PC-9 (cell line): ENCODE measurements around the gene LRMDA. TPM values are rescaled to one million over a fixed set of nuclear protein-coding genes. Genes with fewer than 3 reads are reported as not detected.

Experiments
- BruUV-seq: library from RNA; stranded (reverse); fragments of 400-500 nt; replicated peaks from 2 replicates; lab custom pipeline; 2021; lab: Mats Ljungman, UMichigan
- CTCF ChIA-PET: fragments of 300-600 bp; sonication (Branson Sonifier 250); formaldehyde crosslinking; loops from one replicate; lab custom pipeline; 2022; ENCODE audit warnings: antibody characterized with exemption; lab: Charles Lee
- POLR2A ChIA-PET: fragments of 300-600 bp; sonication (Branson Sonifier 250); formaldehyde crosslinking; loops from one replicate; lab custom pipeline; 2022; ENCODE audit warnings: antibody characterized with exemption; ENCODE audit not compliant: unreplicated experiment; lab: Charles Lee
- DNase-seq, 2 experiments: peaks; one replicate each; pipeline versions ENCODE4 v3.0.0 to v3.0.0-alpha.2; 2015 to 2022; ENCODE audit warnings: mixed read lengths in 1 of 2
- H2AFZ ChIP-seq: fragments of 200-600 bp; sonication (generic); 2 replicates; pipeline ENCODE4 v1.8.1; 2017; ENCODE audit warnings: antibody characterized with exemption
- H3F3A ChIP-seq: fragments of 200-600 bp; sonication (generic); 2 replicates; pipeline ENCODE4 v1.8.1; 2017; ENCODE audit warnings: antibody characterized with exemption, mild to moderate bottlenecking, low read depth; ENCODE audit not compliant: insufficient read depth
- H3K27ac ChIP-seq: fragments of 200-600 bp; sonication (generic); 2 replicates; pipeline ENCODE4 v1.6.1; 2016; ENCODE audit warnings: mixed run types
- H3K27me3 ChIP-seq: fragments of 200-600 bp; sonication (generic); 2 replicates; pipeline ENCODE4 v1.6.1; 2016; ENCODE audit warnings: low read depth, mixed run types; ENCODE audit not compliant: insufficient read depth
- H3K36me3 ChIP-seq: fragments of 200-600 bp; sonication (generic); 2 replicates; pipeline ENCODE4 v1.6.1; 2016; ENCODE audit warnings: low read depth, mixed run types
- H3K4me1 ChIP-seq: fragments of 200-600 bp; sonication (generic); replicated peaks from 2 replicates; pipeline ENCODE4 v1.6.1; 2016; ENCODE audit warnings: mixed run types; ENCODE audit not compliant: insufficient read depth
- H3K4me2 ChIP-seq: fragments of 200-600 bp; sonication (generic); 2 replicates; pipeline ENCODE4 v1.6.1; 2017; ENCODE audit warnings: mixed run types
- H3K4me3 ChIP-seq: fragments of 200-600 bp; sonication (generic); 2 replicates; pipeline ENCODE4 v1.6.1; 2016; ENCODE audit warnings: mixed run types
- H3K79me2 ChIP-seq: fragments of 200-600 bp; sonication (generic); 2 replicates; pipeline ENCODE4 v1.6.1; 2017; ENCODE audit warnings: low read depth, mixed run types
- H3K9me2 ChIP-seq: fragments of 200-600 bp; sonication (generic); 2 replicates; pipeline ENCODE4 v1.8.1; 2017; ENCODE audit warnings: mild to moderate bottlenecking; ENCODE audit not compliant: insufficient read depth
- H3K9me3 ChIP-seq: fragments of 200-600 bp; sonication (generic); 2 replicates; pipeline ENCODE4 v1.8.1; 2016; ENCODE audit warnings: low read depth; ENCODE audit not compliant: insufficient read depth
- H4K20me1 ChIP-seq: fragments of 200-600 bp; sonication (generic); 2 replicates; pipeline ENCODE4 v1.8.1; 2017; ENCODE audit not compliant: insufficient read depth
- EZH2 ChIP-seq: fragments of 200-600 bp; sonication (generic); IDR thresholded peaks from 2 replicates; pipeline ENCODE4 v1.8.0; 2017; ENCODE audit warnings: antibody characterized with exemption, low read depth
- intact Hi-C: fragments of 100-400 bp; cut with micrococcal nuclease; formaldehyde crosslinking; loops from one replicate; pipeline ENCODE4 v1.10.0; 2022; ENCODE audit not compliant: unreplicated experiment
- total RNA-seq: library from RNA; stranded (reverse); gene quantifications from 2 replicates; pipeline ENCODE4 v1.2.3, GENCODE V29; 2021
- TF ChIP-seq, protein P1 (sequence below): fragments of 200-600 bp; sonication (generic); conservative IDR thresholded peaks from 2 replicates; pipeline ENCODE4 v1.6.1; 2017; ENCODE audit warnings: mixed run types, antibody characterized with exemption, mild to moderate bottlenecking, moderate library complexity

Gene LRMDA
- total RNA-seq, 1 experiment from 2014 or later: not detected

DNA sequence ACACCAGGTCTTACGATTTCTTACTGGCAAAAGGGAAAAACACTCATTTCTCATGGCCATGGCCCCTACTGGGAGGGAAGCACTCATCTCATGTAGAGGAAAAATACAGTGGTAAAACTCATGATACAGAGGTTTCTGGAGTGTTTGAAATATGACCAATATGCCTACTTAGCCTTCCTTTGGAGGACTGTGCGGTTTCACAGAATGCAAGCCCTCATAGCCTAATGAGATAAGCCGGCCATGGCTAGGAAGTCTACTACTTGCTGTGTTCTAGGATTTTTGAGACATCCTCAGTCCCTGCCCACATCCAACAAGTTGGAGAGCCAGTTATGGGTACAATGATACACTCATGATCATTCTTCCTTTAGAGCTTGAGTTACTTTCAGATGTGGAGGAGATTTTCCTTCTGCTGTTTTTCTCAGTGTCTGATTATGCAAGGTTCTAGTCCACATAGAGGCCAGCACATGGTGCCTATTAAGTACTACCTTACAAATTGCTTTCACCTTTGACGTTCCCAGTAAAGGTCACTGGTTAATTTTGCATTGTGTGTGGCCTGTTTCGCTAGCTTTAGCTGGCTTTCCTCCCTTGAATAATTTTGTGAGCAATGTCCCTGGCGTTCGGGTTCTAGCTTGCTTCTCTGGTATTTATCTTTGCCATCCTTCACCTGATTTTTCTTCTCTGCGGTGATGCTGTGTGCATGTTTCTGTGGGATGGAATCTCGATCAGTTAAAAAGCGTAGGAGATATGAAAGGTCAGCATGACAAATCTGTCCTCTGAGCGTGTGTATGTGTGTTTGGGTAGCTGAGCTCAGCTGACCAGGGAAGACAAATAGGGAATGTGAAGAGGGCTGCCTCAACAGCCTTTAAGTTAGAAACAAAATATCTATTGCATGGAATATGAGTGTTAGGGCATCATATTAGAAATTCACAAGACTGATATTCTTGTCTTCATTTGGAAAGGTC lies 295.4 kb downstream of the LRMDA start:
- H3K27me3 ChIP-seq: no peaks in the 10 kb centered on the region

DNA sequence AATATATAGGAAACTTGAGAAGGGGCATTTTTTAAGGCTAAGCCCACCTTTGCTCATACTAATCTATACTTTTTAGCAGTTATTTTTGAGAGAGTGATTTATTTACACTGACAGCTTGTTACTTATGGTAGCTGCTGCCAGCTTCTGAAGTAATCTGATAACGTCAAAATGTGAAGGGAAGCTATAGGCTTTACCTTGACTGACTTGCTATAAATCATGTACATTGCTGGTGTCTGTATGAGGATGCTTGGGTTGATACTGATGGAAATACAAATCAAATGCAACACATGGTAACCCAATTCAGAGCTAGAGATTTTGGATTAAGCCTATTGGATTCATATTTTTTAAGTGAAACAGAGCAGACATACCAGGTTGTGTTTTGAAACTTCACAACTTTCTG lies 299.4 kb downstream of the LRMDA start:
- Histone ChIP-seq H3K36me3 (no peaks in the 10 kb centered on the region), H3K9me3 (no peaks in the 10 kb centered on the region), H4K20me1 (no peaks in the 10 kb centered on the region; the same call in 1 of the 2 replicates), H2AFZ (no peak overlapping the region), H3K27me3 (no peaks in the 10 kb centered on the region), H3K4me3 (no peak overlapping the region), H3K9me2 (no peaks in the 10 kb centered on the region), H3K4me2 (no peak overlapping the region), H3K27ac (no peak overlapping the region), H3K79me2 (no peaks in the 10 kb centered on the region), H3F3A (no peaks in the 10 kb centered on the region), H3K4me1 (no peaks in the 10 kb centered on the region)
- intact Hi-C loops: no loop called here
- no peak for TF ChIP-seq EZH2
- TF ChIP-seq, protein P1, sequence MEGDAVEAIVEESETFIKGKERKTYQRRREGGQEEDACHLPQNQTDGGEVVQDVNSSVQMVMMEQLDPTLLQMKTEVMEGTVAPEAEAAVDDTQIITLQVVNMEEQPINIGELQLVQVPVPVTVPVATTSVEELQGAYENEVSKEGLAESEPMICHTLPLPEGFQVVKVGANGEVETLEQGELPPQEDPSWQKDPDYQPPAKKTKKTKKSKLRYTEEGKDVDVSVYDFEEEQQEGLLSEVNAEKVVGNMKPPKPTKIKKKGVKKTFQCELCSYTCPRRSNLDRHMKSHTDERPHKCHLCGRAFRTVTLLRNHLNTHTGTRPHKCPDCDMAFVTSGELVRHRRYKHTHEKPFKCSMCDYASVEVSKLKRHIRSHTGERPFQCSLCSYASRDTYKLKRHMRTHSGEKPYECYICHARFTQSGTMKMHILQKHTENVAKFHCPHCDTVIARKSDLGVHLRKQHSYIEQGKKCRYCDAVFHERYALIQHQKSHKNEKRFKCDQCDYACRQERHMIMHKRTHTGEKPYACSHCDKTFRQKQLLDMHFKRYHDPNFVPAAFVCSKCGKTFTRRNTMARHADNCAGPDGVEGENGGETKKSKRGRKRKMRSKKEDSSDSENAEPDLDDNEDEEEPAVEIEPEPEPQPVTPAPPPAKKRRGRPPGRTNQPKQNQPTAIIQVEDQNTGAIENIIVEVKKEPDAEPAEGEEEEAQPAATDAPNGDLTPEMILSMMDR: no peak
- BruUV-seq: no TSS peak
- CTCF ChIA-PET: no interaction called here
- no peak for DNase-seq
- POLR2A ChIA-PET: no interaction called here

More for the DNA sequence above, 295.4 kb downstream of the LRMDA start:
- H3K9me2 ChIP-seq: no peaks in the 10 kb centered on the region
- H4K20me1 ChIP-seq: no peaks in the 10 kb centered on the region; the same call in 1 of the 2 replicates
- intact Hi-C loops: no loop called here
- no peak overlapping the region for H3K4me3 ChIP-seq
- ChIA-PET CTCF (no interaction called here), POLR2A (no interaction called here)
- no peaks in the 10 kb centered on the region for H3K79me2 ChIP-seq
- H3K9me3 ChIP-seq: no peaks in the 10 kb centered on the region
- TF ChIP-seq EZH2: no peak
- TF ChIP-seq, protein P1: no peak
- DNase-seq: no peak
- H3K27ac ChIP-seq: no peak overlapping the region
- H3F3A ChIP-seq: no peaks in the 10 kb centered on the region
- no peaks in the 10 kb centered on the region for H3K36me3 ChIP-seq
- H3K4me1 ChIP-seq: no peaks in the 10 kb centered on the region
- no peak overlapping the region for H3K4me2 ChIP-seq
- no TSS peak for BruUV-seq
- H2AFZ ChIP-seq: no peak overlapping the region

- Histone ChIP-seq H3K4me2 (no peak overlapping the region), H4K20me1 (no peaks in the 10 kb centered on the region), H3K9me2 (no peaks in the 10 kb centered on the region), H3K27me3 (no peaks in the 10 kb centered on the region), H3F3A (no peaks in the 10 kb centered on the region), H3K27ac (no peak overlapping the region), H3K4me3 (no peak overlapping the region), H2AFZ (no peak overlapping the region), H3K79me2 (no peaks in the 10 kb centered on the region), H3K9me3 (no peaks in the 10 kb centered on the region), H3K36me3 (no peaks in the 10 kb centered on the region), H3K4me1 (no peaks in the 10 kb centered on the region)
- TF ChIP-seq, protein P1: no peak
- TF ChIP-seq EZH2: no peak
- ChIA-PET CTCF (no interaction called here), POLR2A (no interaction called here)
- no TSS peak for BruUV-seq
- DNase-seq: no peak
- intact Hi-C loops: no loop called here
These were observed 301.9 kb downstream of the LRMDA start for GRCh38 chr10:75733135-75733890.
